Natural killer cell (primary cell): Measurements from ENCODE around the gene CDKAL1. TPM values are rescaled to one million over a fixed set of nuclear protein-coding genes. Genes with fewer than 3 reads are reported as not detected.

Experiments
- ATAC-seq, 3 donors: fragments of 150-1000 bp in 2 of 3; fragments of 200-7000 bp in 1 of 3; cut with Tn5 transposase; 1 replicate in 1 of 3; 2 replicates in 2 of 3; pipeline ENCODE4 v1.10.0; 2021; ENCODE audit warnings: mild to moderate bottlenecking in 2 of 3, moderate library complexity in 2 of 3
- DNase-seq, 2 donors: peaks; one replicate each; pipeline versions ENCODE4 v3.0.0 to v3.0.0-alpha.2; 2013 to 2021; ENCODE audit warnings: mixed read lengths in 1 of 2
- H3K27ac ChIP-seq: one replicate; pipeline ENCODE4 v1.5.1; 2013; ENCODE audit warnings: mild to moderate bottlenecking, low read length
- H3K27me3 ChIP-seq: one replicate; pipeline ENCODE4 v1.6.1; 2013; ENCODE audit warnings: low read length; ENCODE audit not compliant: control insufficient read depth, insufficient read depth
- H3K36me3 ChIP-seq: one replicate; pipeline ENCODE4 v1.6.1; 2013; ENCODE audit warnings: low read length; ENCODE audit not compliant: control insufficient read depth, insufficient read depth
- H3K4me1 ChIP-seq: one replicate; pipeline ENCODE4 v1.6.1; 2013; ENCODE audit warnings: low read length; ENCODE audit not compliant: control insufficient read depth, insufficient read depth
- H3K4me3 ChIP-seq: one replicate; pipeline ENCODE4 v1.5.1; 2013; ENCODE audit warnings: low read length
- H3K9me3 ChIP-seq: one replicate; pipeline ENCODE4 v1.6.1; 2013; ENCODE audit warnings: low read length; ENCODE audit not compliant: control insufficient read depth, insufficient read depth
- H3K27ac Mint-ChIP-seq, 2 donors: one replicate each; pipeline ENCODE4 v1.8.0; 2022; ENCODE audit warnings: mild to moderate bottlenecking in 2 of 2, mixed read lengths in 2 of 2, moderate library complexity in 1 of 2
- H3K27me3 Mint-ChIP-seq, 2 donors: one replicate each; pipeline ENCODE4 v1.8.0; 2022; ENCODE audit warnings: low read depth in 2 of 2, mixed read lengths in 2 of 2
- H3K36me3 Mint-ChIP-seq: one replicate; pipeline ENCODE4 v1.8.0; 2022; ENCODE audit warnings: mixed read lengths
- H3K4me1 Mint-ChIP-seq, 2 donors: one replicate each; pipeline ENCODE4 v1.8.0; 2022; ENCODE audit warnings: mixed read lengths in 2 of 2
- H3K4me3 Mint-ChIP-seq: one replicate; pipeline ENCODE4 v1.8.0; 2022; ENCODE audit warnings: mild to moderate bottlenecking, moderate library complexity, mixed read lengths
- H3K9me3 Mint-ChIP-seq, 2 donors: one replicate each; pipeline ENCODE4 v1.8.0; 2022; ENCODE audit warnings: mixed read lengths in 2 of 2
- WGBS: methylation state at CpG from one replicate; pipeline ENCODE4 v1.1.7; 2013; ENCODE audit warnings: missing lambda C conversion rate; ENCODE audit not compliant: insufficient coverage; 5-methylcytosine and 5-hydroxymethylcytosine counted together
- intact Hi-C: fragments of 100-400 bp; cut with micrococcal nuclease; formaldehyde crosslinking; loops from one replicate; pipeline ENCODE4 v1.14.2; 2022
- total RNA-seq, 4 donors: library from RNA; stranded (reverse); fragments of 120-200 nt in 1 of 4; gene quantifications; one replicate each; pipeline versions ENCODE4 v1.2.3 to v1.2.4, GENCODE V29; 2013 to 2022
- TF ChIP-seq, protein P1 (sequence below): fragments of 200-600 bp; IDR thresholded peaks from one replicate; pipeline ENCODE4 v1.8.0; 2022; ENCODE audit warnings: antibody characterized with exemption

The CDKAL1 gene
- total RNA-seq, 3 donors from 2014 or later (not counting 1 experiment from before 2014, with no cell fraction given) = 26.0 to 32.8 (median 28.9) TPM

DNA sequence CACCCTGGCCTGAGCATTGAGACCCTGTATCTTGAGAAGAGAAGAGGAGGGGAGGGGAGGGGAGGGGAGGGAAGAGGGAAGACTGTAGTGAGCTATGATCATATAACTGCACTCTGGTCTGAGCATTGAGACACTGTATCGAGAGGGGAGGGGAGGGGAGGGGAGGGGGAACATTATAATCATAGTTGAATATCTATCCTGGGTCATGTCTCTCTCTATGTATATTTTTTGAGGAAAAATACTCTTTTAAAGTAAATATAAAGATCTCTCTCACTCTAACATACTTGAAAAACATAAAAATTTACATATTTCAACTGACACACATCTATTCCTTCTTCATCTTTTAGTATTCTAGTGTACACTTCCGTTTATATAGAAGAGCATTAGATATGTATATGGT is 431.0 kb downstream of the CDKAL1 start:
- Mint-ChIP-seq H3K36me3 (no peaks in the 10 kb centered on the region), H3K27me3 (no peaks in the 10 kb centered on the region), H3K27ac (no peak overlapping the region), H3K4me1 (no peaks in the 10 kb centered on the region), H3K9me3 (peaks cover 0 to 9% of the 10 kb centered on the region in 2 donors), H3K4me3 (no peak overlapping the region)
- no peak for DNase-seq
- Histone ChIP-seq H3K27me3 (no peaks in the 10 kb centered on the region), H3K27ac (no peak overlapping the region), H3K4me3 (no peak overlapping the region), H3K36me3 (no peaks in the 10 kb centered on the region), H3K9me3 (no peaks in the 10 kb centered on the region), H3K4me1 (no peaks in the 10 kb centered on the region)
- 100% methylated on average over 1 of the region's 2 CpGs for WGBS
- no peak for ATAC-seq
- intact Hi-C loops = no loop called here
- TF ChIP-seq, protein P1, sequence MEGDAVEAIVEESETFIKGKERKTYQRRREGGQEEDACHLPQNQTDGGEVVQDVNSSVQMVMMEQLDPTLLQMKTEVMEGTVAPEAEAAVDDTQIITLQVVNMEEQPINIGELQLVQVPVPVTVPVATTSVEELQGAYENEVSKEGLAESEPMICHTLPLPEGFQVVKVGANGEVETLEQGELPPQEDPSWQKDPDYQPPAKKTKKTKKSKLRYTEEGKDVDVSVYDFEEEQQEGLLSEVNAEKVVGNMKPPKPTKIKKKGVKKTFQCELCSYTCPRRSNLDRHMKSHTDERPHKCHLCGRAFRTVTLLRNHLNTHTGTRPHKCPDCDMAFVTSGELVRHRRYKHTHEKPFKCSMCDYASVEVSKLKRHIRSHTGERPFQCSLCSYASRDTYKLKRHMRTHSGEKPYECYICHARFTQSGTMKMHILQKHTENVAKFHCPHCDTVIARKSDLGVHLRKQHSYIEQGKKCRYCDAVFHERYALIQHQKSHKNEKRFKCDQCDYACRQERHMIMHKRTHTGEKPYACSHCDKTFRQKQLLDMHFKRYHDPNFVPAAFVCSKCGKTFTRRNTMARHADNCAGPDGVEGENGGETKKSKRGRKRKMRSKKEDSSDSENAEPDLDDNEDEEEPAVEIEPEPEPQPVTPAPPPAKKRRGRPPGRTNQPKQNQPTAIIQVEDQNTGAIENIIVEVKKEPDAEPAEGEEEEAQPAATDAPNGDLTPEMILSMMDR = no peak

DNA sequence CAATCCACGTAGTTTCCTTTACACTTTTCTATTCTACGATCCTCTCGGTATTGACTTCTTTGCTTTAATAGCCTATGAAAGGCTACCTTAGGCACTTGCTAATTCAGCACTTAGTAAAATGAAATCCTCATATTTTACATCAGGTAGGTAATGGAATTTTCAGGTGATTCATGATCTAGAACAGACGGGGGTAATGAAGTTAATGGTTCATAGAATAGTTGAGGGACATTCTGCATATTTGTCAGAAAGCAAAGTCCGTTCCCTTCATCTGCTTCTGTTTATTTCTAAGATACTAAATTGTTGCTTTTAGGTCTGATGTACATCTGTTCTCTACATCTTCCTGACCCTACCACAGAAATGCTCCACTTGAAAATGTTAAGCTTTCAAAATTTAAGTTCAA is 431.7 kb downstream of the CDKAL1 start:
- Histone ChIP-seq H3K36me3 (no peaks in the 10 kb centered on the region), H3K4me1 (no peaks in the 10 kb centered on the region), H3K4me3 (no peak overlapping the region), H3K9me3 (no peaks in the 10 kb centered on the region), H3K27ac (no peak overlapping the region), H3K27me3 (no peaks in the 10 kb centered on the region)
- ATAC-seq (no peak), DNase-seq (no peak)
- Mint-ChIP-seq H3K4me3 (no peak overlapping the region), H3K27me3 (no peaks in the 10 kb centered on the region), H3K36me3 (no peaks in the 10 kb centered on the region), H3K4me1 (no peaks in the 10 kb centered on the region), H3K9me3 (peaks cover 0 to 9% of the 10 kb centered on the region in 2 donors), H3K27ac (no peak overlapping the region)
- TF ChIP-seq, protein P1 = no peak
- intact Hi-C loops = no loop called here
- WGBS = 98% methylated on average over 4 of the region's 5 CpGs

DNA sequence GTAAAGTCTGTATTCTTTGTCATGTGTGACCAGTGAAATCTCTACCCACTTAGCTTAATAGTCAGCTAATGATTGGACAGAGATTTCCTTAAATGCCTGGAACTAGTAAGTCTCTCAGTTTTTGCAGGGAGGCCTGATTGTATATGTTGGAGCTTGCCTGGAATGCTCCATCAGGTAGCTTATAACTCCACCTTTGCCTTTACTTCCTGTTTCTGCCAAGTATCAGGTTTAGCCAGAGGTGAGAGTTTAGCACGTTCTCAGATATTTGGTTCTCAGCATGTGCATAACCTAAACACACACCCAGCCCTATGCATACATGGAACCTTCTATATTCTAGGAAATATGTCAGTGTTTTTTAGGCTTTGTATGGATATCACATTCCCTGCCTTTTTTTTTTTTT is 435.3 kb downstream of the CDKAL1 start:
- no peak overlapping the region for H3K27ac Mint-ChIP-seq
- intact Hi-C loops = no loop called here
- Histone ChIP-seq H3K4me1 (no peaks in the 10 kb centered on the region), H3K27me3 (no peaks in the 10 kb centered on the region), H3K9me3 (no peaks in the 10 kb centered on the region), H3K4me3 (no peak overlapping the region), H3K27ac (no peak overlapping the region), H3K36me3 (no peaks in the 10 kb centered on the region)
- H3K36me3 Mint-ChIP-seq = no peaks in the 10 kb centered on the region
- no peak for ATAC-seq
- TF ChIP-seq, protein P1 = no peak
- H3K9me3 Mint-ChIP-seq = peaks cover 0 to 9% of the 10 kb centered on the region in 2 donors
- no peaks in the 10 kb centered on the region for H3K4me1 Mint-ChIP-seq
- WGBS = no CpG with 5 or more reads among the region's 1 CpG
- no peak overlapping the region for H3K4me3 Mint-ChIP-seq
- no peak for DNase-seq
- H3K27me3 Mint-ChIP-seq = no peaks in the 10 kb centered on the region

DNA sequence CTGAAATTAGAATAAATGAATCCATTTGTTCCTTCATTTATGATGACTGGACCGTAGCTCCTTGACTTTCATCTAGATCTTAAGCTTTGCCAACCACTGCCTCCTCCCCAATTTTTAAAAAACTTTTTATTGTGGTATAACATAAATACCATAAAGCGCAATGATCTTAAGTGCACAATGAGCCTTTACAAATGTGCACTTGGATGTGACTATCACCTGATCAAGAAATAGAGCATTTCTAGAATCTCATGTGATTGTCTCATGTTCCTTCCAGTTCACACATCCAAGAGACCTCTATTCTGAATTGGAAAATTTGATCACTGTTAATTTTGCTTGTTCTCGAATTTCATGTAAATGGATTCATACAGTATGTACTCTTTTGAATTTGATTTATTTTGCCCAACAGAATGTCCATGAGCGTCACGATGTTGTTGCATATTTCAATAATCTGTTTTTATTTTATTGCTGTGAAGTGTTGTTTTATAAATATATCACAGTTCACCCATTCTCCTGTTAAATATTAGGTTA is 442.2 kb downstream of the CDKAL1 start:
- Mint-ChIP-seq H3K4me3 (no peak overlapping the region), H3K27ac (no peak overlapping the region), H3K4me1 (peaks cover 0 to 7% of the 10 kb centered on the region in 2 donors), H3K36me3 (no peaks in the 10 kb centered on the region), H3K27me3 (no peaks in the 10 kb centered on the region), H3K9me3 (no peaks in the 10 kb centered on the region)
- TF ChIP-seq, protein P1 = no peak
- Histone ChIP-seq H3K27ac (no peak overlapping the region), H3K36me3 (no peaks in the 10 kb centered on the region), H3K9me3 (no peaks in the 10 kb centered on the region), H3K4me1 (no peaks in the 10 kb centered on the region), H3K27me3 (no peaks in the 10 kb centered on the region), H3K4me3 (no peak overlapping the region)
- WGBS = 100% methylated on average over 5 of the region's 5 CpGs
- intact Hi-C loops = no loop called here
- DNase-seq (no peak), ATAC-seq (no peak)
